SK-N-SH (cell line): ENCODE data around the gene LRRC66. TPM values are rescaled to one million over a fixed set of nuclear protein-coding genes. Genes with fewer than 3 reads are reported as not detected.

ENCODE experiments used
- CTCF ChIA-PET: fragments of 300-600, 350-600 bp; formaldehyde crosslinking; extraction: SDS; loops from one replicate; lab custom pipeline; 2021; lab: Yijun Ruan, JAX
- POLR2A ChIA-PET: fragments of 350-600 bp; sonication (Branson Sonifier 250); formaldehyde crosslinking; extraction: SDS; loops from one replicate; lab custom pipeline; 2020; ENCODE audit warnings: antibody characterized with exemption, inconsistent platforms; lab: Yijun Ruan, JAX
- DNase-seq: peaks from one replicate; pipeline ENCODE4 v3.0.0; 2012
- H2AFZ ChIP-seq: fragments of 200-600 bp; sonication (generic); 2 replicates; pipeline ENCODE4 v1.8.1; 2016; ENCODE audit warnings: antibody characterized with exemption, mild to moderate bottlenecking, low read depth
- H3F3A ChIP-seq: fragments of 200-600 bp; sonication (generic); replicated peaks from 2 replicates; pipeline ENCODE3; 2016; ENCODE audit warnings: antibody characterized with exemption, mild to moderate bottlenecking; ENCODE audit not compliant: insufficient read depth
- H3K27ac ChIP-seq, 2 experiments: fragments of 200-500 bp in 1 of 2; fragments of 200-600 bp in 1 of 2; sonication (Bioruptor generic) in 1 of 2; sonication (generic), shearing (Covaris generic) in 1 of 2; 2 replicates each; pipeline versions ENCODE4 v1.5.1 to v1.6.1; 2014 to 2016; ENCODE audit warnings: low read depth in 2 of 2, inconsistent platforms in 1 of 2, low read length in 1 of 2, mild to moderate bottlenecking in 1 of 2, mixed read lengths in 1 of 2
- H3K27me3 ChIP-seq: fragments of 200-600 bp; sonication (generic), shearing (Covaris generic); 2 replicates; pipeline ENCODE4 v1.6.1; 2016; ENCODE audit warnings: mixed run types; ENCODE audit not compliant: insufficient read depth
- H3K36me3 ChIP-seq, 2 experiments: fragments of 200-500 bp in 1 of 2; fragments of 200-600 bp in 1 of 2; sonication (Bioruptor generic) in 1 of 2; sonication (generic) in 1 of 2; replicated peaks in 1 of 2; 2 replicates each; pipeline versions ENCODE3 to v1.5.1; 2014 to 2016; ENCODE audit warnings: low read length in 1 of 2, mild to moderate bottlenecking in 1 of 2; ENCODE audit not compliant: insufficient read depth in 2 of 2, control insufficient read depth in 1 of 2
- H3K4me1 ChIP-seq, 2 experiments: fragments of 200-500 bp in 1 of 2; fragments of 200-600 bp in 1 of 2; sonication (Bioruptor generic) in 1 of 2; sonication (generic), shearing (Covaris generic) in 1 of 2; 2 replicates each; pipeline versions ENCODE4 v1.5.1 to v1.6.1; 2014 to 2016; ENCODE audit warnings: low read depth in 1 of 2, low read length in 1 of 2, mixed run types in 1 of 2; ENCODE audit not compliant: insufficient read depth in 2 of 2, control insufficient read depth in 1 of 2
- H3K4me2 ChIP-seq: fragments of 200-600 bp; sonication (generic), shearing (Covaris generic); 2 replicates; pipeline ENCODE4 v1.6.1; 2017; ENCODE audit warnings: mixed run types
- H3K4me3 ChIP-seq, 2 experiments: fragments of 200-500 bp in 1 of 2; fragments of 200-600 bp in 1 of 2; sonication (Bioruptor generic) in 1 of 2; sonication (generic), shearing (Covaris generic) in 1 of 2; 2 replicates each; pipeline versions ENCODE4 v1.5.1 to v1.8.1; 2014 to 2016; ENCODE audit warnings: low read depth in 2 of 2, inconsistent platforms in 1 of 2, low read length in 1 of 2, mild to moderate bottlenecking in 1 of 2, mixed read lengths in 1 of 2, moderate library complexity in 1 of 2
- H3K79me2 ChIP-seq: fragments of 200-600 bp; sonication (generic); 2 replicates; pipeline ENCODE4 v1.8.1; 2017; ENCODE audit warnings: mild to moderate bottlenecking; ENCODE audit not compliant: insufficient read depth
- H3K9ac ChIP-seq: fragments of 200-600 bp; sonication (generic); 2 replicates; pipeline ENCODE4 v1.6.1; 2017; ENCODE audit warnings: mixed run types
- H3K9me2 ChIP-seq: fragments of 200-600 bp; sonication (generic); 2 replicates; pipeline ENCODE4 v1.6.1; 2017; ENCODE audit warnings: mixed run types
- H3K9me3 ChIP-seq: fragments of 200-600 bp; sonication (generic); 2 replicates; pipeline ENCODE4 v1.6.1; 2017; ENCODE audit warnings: mixed run types, mild to moderate bottlenecking, moderate library complexity
- H4K20me1 ChIP-seq: fragments of 200-600 bp; sonication (generic); 2 replicates; pipeline ENCODE4 v1.6.1; 2017; ENCODE audit warnings: mild to moderate bottlenecking, mixed run types; ENCODE audit not compliant: insufficient read depth
- CHD2 ChIP-seq: fragments of 150-350 bp; IDR thresholded peaks from 2 replicates; pipeline ENCODE4 v1.6.1; 2018; ENCODE audit warnings: low read length; ENCODE audit not compliant: partially characterized antibody
- EP300 ChIP-seq, 2 experiments: IDR thresholded peaks; 2 replicates each; pipeline versions ENCODE4 v1.4.0 to v1.6.1; 2012; ENCODE audit warnings: borderline replicate concordance in 1 of 2, low read depth in 1 of 2, low read length in 1 of 2
- EZH2phosphoT487 ChIP-seq: fragments of 200-600 bp; sonication (generic); IDR thresholded peaks from 2 replicates; pipeline ENCODE4 v1.6.1; 2017; ENCODE audit warnings: low read depth, mixed run types, mild to moderate bottlenecking, antibody characterized with exemption, moderate library complexity, borderline replicate concordance
- FOSL2 ChIP-seq: IDR thresholded peaks from 2 replicates; pipeline ENCODE4 v1.4.0; 2012; ENCODE audit warnings: low read depth, mild to moderate bottlenecking, moderate library complexity, borderline replicate concordance
- FOXJ3 ChIP-seq: sonication (generic); formaldehyde crosslinking; IDR thresholded peaks from 2 replicates; pipeline ENCODE4 v1.5.1; 2020; ENCODE audit warnings: mild to moderate bottlenecking, missing genetic modification reagents
- FOXM1 ChIP-seq: IDR thresholded peaks from 2 replicates; pipeline ENCODE4 v1.4.0; 2012; ENCODE audit warnings: low read depth, mild to moderate bottlenecking
- GABPA ChIP-seq: IDR thresholded peaks from 2 replicates; pipeline ENCODE4 v1.4.0; 2012; ENCODE audit warnings: low read depth, mild to moderate bottlenecking
- MXI1 ChIP-seq: IDR thresholded peaks from 2 replicates; pipeline ENCODE4 v1.6.1; 2012; ENCODE audit warnings: mild to moderate bottlenecking, low read depth, low read length, improper control_type of control experiment
- POLR2AphosphoS5 ChIP-seq: IDR thresholded peaks from 2 replicates; pipeline ENCODE4 v1.6.1; 2012; ENCODE audit warnings: low read depth, low read length
- RXRA ChIP-seq: IDR thresholded peaks from 2 replicates; pipeline ENCODE4 v1.4.0; 2012; ENCODE audit warnings: low read depth, mild to moderate bottlenecking, borderline replicate concordance
- SIN3A ChIP-seq: IDR thresholded peaks from 2 replicates; pipeline ENCODE4 v1.6.1; 2012; ENCODE audit warnings: low read depth, mild to moderate bottlenecking, low read length, moderate library complexity, borderline replicate concordance
- TCF12 ChIP-seq: IDR thresholded peaks from 2 replicates; pipeline ENCODE4 v1.4.0; 2012
- YY1 ChIP-seq: IDR thresholded peaks from 2 replicates; pipeline ENCODE4 v1.4.0; 2012; ENCODE audit warnings: low read depth, mild to moderate bottlenecking
- WGBS: methylation state at CpG from one replicate; pipeline ENCODE4 v1.1.6; 2017; ENCODE audit warnings: low lambda C conversion rate; 5-methylcytosine and 5-hydroxymethylcytosine counted together
- polyA plus RNA-seq, 3 experiments: library from polyadenylated mRNA; depleted of rRNA; stranded (reverse); fragments of >200 nt; gene quantifications; 2 replicates each; pipeline ENCODE4 v1.2.3, GENCODE V29; 2012
- TF ChIP-seq, protein P1 (sequence below): fragments of 150-350 bp; IDR thresholded peaks from 2 replicates; pipeline ENCODE4 v1.6.1; 2016; ENCODE audit warnings: mild to moderate bottlenecking, low read depth, low read length
- TF ChIP-seq, protein P2 (sequence below): IDR thresholded peaks from 2 replicates; pipeline ENCODE4 v1.4.0; 2012; ENCODE audit warnings: low read depth, borderline replicate concordance
- TF ChIP-seq, protein P3 (sequence below): IDR thresholded peaks from 2 replicates; pipeline ENCODE4; 2012

The LRRC66 gene
- polyA plus RNA-seq, 1 of the 3 experiments (the other 2 are of a cell fraction): 0.07 TPM

DNA sequence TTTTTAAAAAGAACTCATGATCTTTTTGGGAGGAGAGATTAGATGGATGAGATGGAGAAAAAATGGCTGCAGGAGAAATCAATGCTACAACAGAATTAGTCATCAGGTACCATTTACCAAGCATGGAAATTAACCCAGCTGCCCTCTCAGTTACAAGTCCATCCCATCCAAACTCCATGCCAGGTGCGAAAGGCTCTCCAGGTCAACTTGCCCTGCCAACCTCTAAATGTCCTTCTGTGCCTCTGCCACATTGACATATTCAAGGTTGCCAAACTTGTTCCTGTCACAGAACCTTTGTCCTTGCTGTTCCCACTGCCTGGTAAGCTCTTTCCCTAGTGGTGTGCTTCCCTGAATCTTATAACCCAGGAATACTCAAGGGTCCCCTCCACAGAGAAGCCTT, 38.1 kb upstream of the LRRC66 start:
- ChIA-PET CTCF (interaction anchor here (1.4 kb wide), 1 partner anchor 14 kb away, joined by 3 read pairs; no protein-coding TSS in a partner anchor), POLR2A (no interaction called here)
- Histone ChIP-seq H3K9ac (no peak overlapping the region), H3K4me3 (no peak overlapping the region), H3K27ac (no peak overlapping the region), H3K79me2 (no peaks in the 10 kb centered on the region), H2AFZ (no peak overlapping the region), H3K9me2 (no peaks in the 10 kb centered on the region), H3K4me2 (no peak overlapping the region), H3F3A (no peaks in the 10 kb centered on the region), H3K9me3 (no peaks in the 10 kb centered on the region), H3K36me3 (no peaks in the 10 kb centered on the region), H3K4me1 (no peaks in the 10 kb centered on the region; a peak in 1 of 4 replicates), H4K20me1 (no peaks in the 10 kb centered on the region), H3K27me3 (no peaks in the 10 kb centered on the region)
- 60% methylated on average over 1 of the region's 1 CpG for whole genome bisulfite sequencing
- no peak for TF ChIP-seq MXI1
- TF ChIP-seq EZH2phosphoT487: no peak
- TF ChIP-seq FOXM1: no peak
- TF ChIP-seq SIN3A: no peak
- no peak for TF ChIP-seq CHD2
- TF ChIP-seq EP300 (IDR thresholded peaks at IDR 0.05; ENCODE audit: borderline replicate concordance in 1 of 2, low read depth in 1 of 2, low read length in 1 of 2): no peak
- TF ChIP-seq YY1: no peak
- TF ChIP-seq POLR2AphosphoS5: no peak
- no peak for TF ChIP-seq TCF12
- TF ChIP-seq, protein P1, sequence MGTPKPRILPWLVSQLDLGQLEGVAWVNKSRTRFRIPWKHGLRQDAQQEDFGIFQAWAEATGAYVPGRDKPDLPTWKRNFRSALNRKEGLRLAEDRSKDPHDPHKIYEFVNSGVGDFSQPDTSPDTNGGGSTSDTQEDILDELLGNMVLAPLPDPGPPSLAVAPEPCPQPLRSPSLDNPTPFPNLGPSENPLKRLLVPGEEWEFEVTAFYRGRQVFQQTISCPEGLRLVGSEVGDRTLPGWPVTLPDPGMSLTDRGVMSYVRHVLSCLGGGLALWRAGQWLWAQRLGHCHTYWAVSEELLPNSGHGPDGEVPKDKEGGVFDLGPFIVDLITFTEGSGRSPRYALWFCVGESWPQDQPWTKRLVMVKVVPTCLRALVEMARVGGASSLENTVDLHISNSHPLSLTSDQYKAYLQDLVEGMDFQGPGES: no peak
- no peak for TF ChIP-seq RXRA
- no peak for TF ChIP-seq FOXJ3 (CRISPR knock-in tag)
- no peak for TF ChIP-seq GABPA
- TF ChIP-seq FOSL2: no peak
- DNase-seq: no peak

DNA sequence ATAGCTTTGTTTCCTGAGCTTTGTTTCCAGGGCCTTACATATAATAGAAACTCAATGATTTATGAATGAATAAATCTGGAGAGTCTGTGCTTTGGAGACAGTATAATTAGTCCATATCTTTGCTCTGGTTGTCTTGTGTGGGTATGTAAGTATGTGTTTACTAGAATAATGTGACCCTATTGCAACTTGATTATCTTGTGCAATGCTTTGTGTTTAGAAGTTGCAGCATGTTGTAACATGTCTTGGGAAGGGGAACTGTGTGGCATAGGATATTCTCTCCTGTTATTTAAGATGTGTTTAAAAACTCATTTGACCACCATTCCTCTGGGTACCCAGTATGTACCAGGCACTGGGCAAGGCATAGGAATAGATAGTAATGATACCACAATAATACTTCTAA, 37.0 kb upstream of the LRRC66 start:
- Histone ChIP-seq H3K4me1 (no peaks in the 10 kb centered on the region; a peak in 1 of 4 replicates), H3K4me2 (no peak overlapping the region), H2AFZ (no peak overlapping the region), H3K27ac (no peak overlapping the region), H3K4me3 (no peak overlapping the region), H3K9me3 (no peaks in the 10 kb centered on the region), H3K9me2 (no peaks in the 10 kb centered on the region), H3K9ac (no peak overlapping the region), H3F3A (no peaks in the 10 kb centered on the region), H3K79me2 (no peaks in the 10 kb centered on the region), H3K27me3 (no peaks in the 10 kb centered on the region), H3K36me3 (no peaks in the 10 kb centered on the region), H4K20me1 (no peaks in the 10 kb centered on the region)
- CTCF ChIA-PET: interaction anchor here (0.7 to 1.4 kb wide), 2 partner anchors 12 to 15 kb away, joined by 3 read pairs; no protein-coding TSS in a partner anchor
- TF ChIP-seq FOSL2 (no peak), SIN3A (no peak)
- TF ChIP-seq, protein P2, sequence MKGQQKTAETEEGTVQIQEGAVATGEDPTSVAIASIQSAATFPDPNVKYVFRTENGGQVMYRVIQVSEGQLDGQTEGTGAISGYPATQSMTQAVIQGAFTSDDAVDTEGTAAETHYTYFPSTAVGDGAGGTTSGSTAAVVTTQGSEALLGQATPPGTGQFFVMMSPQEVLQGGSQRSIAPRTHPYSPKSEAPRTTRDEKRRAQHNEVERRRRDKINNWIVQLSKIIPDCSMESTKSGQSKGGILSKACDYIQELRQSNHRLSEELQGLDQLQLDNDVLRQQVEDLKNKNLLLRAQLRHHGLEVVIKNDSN: no peak
- TF ChIP-seq, protein P1: no peak
- TF ChIP-seq, protein P3, sequence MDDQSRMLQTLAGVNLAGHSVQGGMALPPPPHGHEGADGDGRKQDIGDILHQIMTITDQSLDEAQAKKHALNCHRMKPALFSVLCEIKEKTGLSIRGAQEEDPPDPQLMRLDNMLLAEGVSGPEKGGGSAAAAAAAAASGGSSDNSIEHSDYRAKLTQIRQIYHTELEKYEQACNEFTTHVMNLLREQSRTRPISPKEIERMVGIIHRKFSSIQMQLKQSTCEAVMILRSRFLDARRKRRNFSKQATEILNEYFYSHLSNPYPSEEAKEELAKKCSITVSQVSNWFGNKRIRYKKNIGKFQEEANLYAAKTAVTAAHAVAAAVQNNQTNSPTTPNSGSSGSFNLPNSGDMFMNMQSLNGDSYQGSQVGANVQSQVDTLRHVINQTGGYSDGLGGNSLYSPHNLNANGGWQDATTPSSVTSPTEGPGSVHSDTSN: no peak
- no peak for DNase-seq
- POLR2A ChIA-PET: interaction anchor here (1.1 kb wide), 1 partner anchor 19 kb away, joined by 4 read pairs; the partner anchor contains the start of gene SGCB
